ELR (cell line): ENCODE results near the gene LARGE1.
"Not testable (repeated sequence)": the region's sequence is repeated elsewhere in the genome, so short reads cannot be mapped to it uniquely, and the experiment has no call there.

Source experiments
- DNase-seq: peaks from one replicate; pipeline ENCODE4 v3.0.0-alpha.2; 2015; ENCODE audit warnings: low read depth

LARGE1 gene

GRCh38 chr22:33418484-33418883 lies 501.8 kb downstream of the LARGE1 start:
- DNase-seq = no peak

GRCh38 chr22:33415401-33415800 lies 504.9 kb downstream of the LARGE1 start:
- no peak for DNase-seq

- no peak for DNase-seq
Measured at GRCh38 chr22:33409079-33409478, 511.2 kb downstream of the LARGE1 start.

GRCh38 chr22:33405194-33405593 lies 515.1 kb downstream of the LARGE1 start:
- no peak for DNase-seq

GRCh38 chr22:33404723-33405122 lies 515.6 kb downstream of the LARGE1 start:
- DNase-seq = no peak

GRCh38 chr22:33402325-33402724 lies 518.0 kb downstream of the LARGE1 start:
- no peak for DNase-seq

GRCh38 chr22:33401291-33401690 lies 519.0 kb downstream of the LARGE1 start:
- DNase-seq = no peak

- no peak for DNase-seq
Measured at GRCh38 chr22:33400891-33401290, 519.4 kb downstream of the LARGE1 start.

GRCh38 chr22:33400061-33400840 lies 520.0 kb downstream of the LARGE1 start:
- no peak for DNase-seq

- no peak for DNase-seq
Measured at GRCh38 chr22:33397381-33397907, 522.8 kb downstream of the LARGE1 start.

- no peak for DNase-seq
Measured at GRCh38 chr22:33393432-33393831, 526.8 kb downstream of the LARGE1 start.

- no peak for DNase-seq
Measured at GRCh38 chr22:33391298-33391697, 529.0 kb downstream of the LARGE1 start.

GRCh38 chr22:33389936-33390335 lies 530.3 kb downstream of the LARGE1 start:
- no peak for DNase-seq

GRCh38 chr22:33386270-33386669 lies 534.0 kb downstream of the LARGE1 start:
- DNase-seq = no peak

- DNase-seq = no peak
Measured at GRCh38 chr22:33385611-33386010, 534.7 kb downstream of the LARGE1 start.

- no peak for DNase-seq
Measured at GRCh38 chr22:33382436-33382835, 537.8 kb downstream of the LARGE1 start.

- DNase-seq = no peak
Measured at GRCh38 chr22:33381531-33382406, 538.5 kb downstream of the LARGE1 start.

GRCh38 chr22:33380789-33381530 lies 539.3 kb downstream of the LARGE1 start:
- DNase-seq = no peak

GRCh38 chr22:33379836-33380235 lies 540.4 kb downstream of the LARGE1 start:
- DNase-seq = no peak

- DNase-seq = no peak
Measured at GRCh38 chr22:33372875-33373274, 547.4 kb downstream of the LARGE1 start.

- DNase-seq = not testable (repeated sequence)
Measured at GRCh38 chr22:33363256-33363655, 557.0 kb downstream of the LARGE1 start.

- no peak for DNase-seq
Measured at GRCh38 chr22:33362702-33363101, 557.6 kb downstream of the LARGE1 start.
